Stimulated activated CD8-positive, alpha-beta memory T cell treated with anti-CD3 and anti-CD28 coated beads, Interleukin-12 subunit alpha, Interleukin-12 subunit beta, amount 100 ng/mL, for 1 hour (primary cell): ENCODE results near the gene TERB1.

Experiments
- DNase-seq: peaks from one replicate; pipeline ENCODE4 v3.0.0-alpha.2; 2020; ENCODE audit warnings: low read depth

TERB1 gene, protein sequence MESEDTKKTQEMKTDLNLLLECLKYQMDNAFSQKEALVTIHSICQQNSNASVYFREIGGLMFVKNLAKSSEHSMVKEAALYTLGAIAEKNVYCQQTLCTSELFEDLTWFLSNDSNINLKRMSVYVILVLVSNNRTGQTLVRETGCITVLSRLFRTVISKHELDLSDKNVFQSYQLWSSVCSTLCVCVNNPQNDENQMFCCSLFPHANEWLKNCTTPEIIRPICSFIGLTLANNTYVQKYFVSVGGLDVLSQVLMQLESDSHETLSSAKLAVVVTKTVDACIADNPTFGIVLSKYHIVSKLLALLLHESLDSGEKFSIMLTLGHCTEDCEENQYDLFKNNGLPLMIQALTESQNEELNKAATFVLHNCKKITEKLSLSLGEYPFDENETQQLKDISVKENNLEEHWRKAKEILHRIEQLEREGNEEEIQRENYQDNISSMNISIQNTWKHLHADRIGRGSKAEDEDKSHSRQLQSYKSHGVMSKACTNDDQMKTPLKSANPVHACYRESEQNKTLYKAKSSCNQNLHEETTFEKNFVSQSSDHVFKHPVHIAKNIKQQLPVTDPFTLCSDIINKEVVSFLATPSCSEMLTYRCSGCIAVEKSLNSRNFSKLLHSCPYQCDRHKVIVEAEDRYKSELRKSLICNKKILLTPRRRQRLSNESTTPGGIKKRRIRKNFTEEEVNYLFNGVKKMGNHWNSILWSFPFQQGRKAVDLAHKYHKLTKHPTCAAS

DNA sequence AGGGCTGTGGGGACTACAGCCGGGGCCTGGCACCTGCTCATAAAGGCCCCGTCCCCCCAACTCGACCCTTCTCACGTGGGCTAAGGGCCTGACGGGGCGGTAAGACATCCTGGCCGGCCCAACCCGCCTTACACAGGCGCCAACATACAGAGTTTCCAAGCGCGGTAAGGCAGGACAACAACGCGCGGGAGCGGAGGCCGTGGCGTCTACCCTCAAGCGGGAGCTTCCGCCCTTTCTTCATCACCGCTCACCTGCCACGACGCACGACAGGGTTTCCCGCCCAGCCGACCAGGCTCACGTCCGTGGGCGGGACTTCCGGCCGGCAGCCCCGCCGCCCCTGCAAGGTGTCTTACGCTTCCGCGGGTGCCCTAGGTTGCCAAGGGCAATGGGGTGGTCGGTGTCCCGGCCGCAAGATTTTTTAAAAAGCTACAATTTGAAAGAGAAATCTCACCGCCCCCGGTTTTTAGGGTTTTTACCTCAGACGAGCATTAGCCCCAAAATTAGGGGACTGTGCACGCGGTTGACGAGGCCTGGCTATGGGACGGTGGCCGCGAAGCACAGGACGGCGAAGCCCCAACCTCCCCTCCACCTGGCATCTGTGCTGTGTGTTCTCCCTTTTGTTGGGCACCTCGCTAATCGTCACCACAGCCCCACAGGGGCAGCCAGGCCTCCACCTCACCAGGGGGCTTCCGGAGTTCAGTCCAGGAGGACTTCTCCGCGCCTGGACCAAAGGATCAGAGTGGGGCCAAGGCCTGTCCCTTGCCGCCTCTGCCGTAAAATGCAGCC is at the start of gene TERB1:
TSS of gene TERB1 (minus strand) at position 265 of the 786 bp plus-strand sequence. CDS start 4,786 bp downstream, outside the sequence.
- no peak for DNase-seq

DNA sequence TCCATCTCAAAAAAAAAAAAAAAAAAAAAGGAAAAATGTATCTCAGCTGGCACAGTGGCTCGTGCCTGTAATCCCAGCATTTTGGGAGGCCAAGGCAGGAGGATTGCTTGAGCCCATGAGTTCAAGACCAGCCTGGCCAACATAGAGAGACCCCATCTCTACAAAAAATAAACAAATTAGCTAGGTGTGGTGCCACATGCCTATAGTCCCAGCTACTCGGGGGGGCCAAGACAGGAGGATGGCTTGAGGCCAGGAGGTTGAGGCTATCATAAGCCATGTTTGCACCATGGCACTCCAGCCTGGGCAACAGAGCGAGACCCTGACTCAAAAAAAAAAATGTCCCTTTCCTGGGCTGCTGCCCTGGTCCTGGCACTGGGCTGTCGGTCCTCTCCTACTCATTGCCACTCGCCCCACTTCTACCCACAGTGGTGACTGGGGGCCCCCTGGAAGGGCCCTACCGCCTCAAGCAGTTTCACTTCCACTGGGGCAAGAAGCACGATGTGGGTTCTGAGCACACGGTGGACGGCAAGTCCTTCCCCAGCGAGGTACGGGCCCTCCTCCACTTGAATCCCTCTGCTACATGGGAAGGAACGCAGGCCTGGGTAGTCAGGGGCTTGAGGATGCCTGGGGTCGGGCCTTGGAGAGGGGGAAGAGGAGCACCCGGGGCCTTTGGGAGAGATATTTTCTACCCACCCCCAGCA is 48.9 kb upstream of the TERB1 start:
- no peak for DNase-seq

DNA sequence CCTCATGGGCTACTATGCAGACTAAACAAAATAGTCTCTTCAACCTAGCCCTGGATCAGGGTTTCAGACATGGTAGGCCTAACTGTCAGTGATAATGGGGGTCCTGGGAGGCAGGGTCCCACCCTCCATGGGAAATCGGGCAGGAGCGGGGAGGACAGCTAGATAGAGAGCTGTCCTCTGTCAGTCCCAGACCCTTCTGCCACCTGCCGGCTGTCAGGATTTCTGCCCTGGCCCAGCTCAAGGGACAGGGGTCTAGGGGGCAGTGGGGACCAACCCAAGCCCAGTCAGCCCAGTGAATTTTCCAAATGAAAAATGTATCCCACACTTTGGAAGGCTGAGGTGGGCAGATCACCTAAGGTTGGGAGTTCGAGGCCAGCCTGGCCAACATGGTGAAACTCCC is 48.2 kb upstream of the TERB1 start:
- no peak for DNase-seq

DNA sequence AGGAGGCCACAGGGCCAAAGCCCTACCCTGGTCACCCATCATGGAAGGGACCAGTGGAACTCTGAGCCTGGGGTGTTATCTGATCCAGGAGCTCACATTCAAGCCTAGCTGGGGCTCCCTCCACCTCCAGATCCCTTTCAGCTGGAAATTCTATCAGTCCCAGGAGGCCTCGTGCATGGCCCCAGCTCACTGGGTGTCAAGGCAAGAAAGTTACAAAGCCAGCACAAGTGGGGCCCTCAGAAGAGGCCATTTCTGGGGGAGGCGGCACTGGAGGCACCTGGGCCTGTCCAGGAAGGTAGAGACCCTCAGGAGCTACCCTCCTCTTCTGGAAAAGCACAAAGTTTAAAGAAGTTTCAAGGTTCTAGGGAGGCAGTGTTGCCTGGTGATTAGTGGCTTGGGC is 47.6 kb upstream of the TERB1 start:
- no peak for DNase-seq

DNA sequence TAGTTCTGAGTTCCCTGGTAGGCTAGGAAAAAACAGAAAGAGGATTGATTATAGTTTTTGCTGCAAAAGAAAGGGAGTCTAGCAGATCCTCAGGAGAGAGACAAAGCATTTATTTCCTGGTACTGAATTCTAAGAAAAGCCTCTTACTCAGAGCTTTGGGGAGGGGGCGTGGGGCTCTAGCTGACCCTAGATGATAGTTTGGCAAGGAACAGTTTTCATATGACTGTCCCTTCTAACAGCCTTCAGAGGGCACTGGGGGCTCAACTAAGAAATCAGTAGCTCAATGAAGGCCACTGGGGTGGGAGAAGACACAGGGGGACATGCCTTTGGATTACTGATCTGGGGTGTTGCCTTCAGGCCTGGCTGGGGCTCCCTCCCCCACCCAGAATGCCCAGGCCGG is 46.8 kb upstream of the TERB1 start:
- no peak for DNase-seq

DNA sequence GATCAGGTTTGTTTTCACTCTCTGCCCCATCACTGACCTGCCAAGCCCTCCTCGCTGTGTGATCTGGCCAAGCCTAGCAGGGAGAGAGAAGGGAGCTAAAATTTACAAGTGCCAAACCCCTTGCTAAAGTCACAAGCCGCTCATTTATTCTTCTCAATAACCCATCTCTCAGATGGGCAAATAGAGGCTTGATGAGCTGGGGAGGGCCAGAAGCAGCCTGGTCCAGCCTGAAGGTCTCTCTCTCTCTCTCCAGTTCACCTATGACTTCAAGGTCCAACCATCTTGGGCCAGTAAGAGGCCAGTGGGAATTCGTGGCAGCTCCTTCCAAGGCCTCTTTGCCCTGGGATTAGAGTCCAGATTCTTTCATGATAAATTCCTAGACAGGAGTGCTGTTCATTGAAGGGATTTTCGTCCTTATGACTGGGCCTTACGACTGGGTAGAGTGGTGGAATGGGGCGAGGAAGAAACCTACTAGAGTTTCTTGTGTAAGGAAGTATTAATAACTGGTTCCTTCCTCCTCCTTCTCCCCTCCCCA is 46.2 kb upstream of the TERB1 start:
- no peak for DNase-seq

DNA sequence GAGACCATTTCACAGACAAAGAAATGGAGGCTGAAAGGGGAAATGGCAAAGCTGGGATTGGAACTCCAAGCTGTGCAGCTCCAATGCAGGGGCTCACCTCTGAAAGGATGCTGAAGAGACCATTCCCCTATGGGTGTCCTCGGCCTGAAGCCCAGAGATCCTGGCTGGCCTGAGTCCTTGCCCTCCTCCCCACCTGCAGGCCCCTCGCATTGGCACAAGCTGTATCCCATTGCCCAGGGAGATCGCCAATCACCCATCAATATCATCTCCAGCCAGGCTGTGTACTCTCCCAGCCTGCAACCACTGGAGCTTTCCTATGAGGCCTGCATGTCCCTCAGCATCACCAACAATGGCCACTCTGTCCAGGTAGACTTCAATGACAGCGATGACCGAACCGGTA is 45.4 kb upstream of the TERB1 start:
- no peak for DNase-seq

DNA sequence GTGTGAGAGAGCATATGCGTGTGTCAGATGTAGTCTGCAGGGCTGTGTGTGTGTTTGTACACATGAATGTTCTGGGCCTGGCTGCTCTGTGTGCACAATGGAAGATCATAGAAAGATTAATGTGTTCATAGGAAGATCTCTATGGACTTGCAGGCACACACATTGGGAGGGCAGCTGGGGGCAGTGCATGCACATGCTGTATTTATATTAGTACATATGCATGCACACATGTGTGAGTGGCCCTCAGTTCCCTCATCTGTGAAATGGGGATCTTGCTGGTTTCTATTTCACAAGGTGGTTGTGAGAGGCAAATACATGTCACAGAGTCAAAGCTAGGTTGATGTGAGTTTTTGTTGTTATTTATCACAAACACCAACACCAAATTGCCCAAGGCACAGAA is 44.9 kb upstream of the TERB1 start:
- DNase-seq, result no peak

DNA sequence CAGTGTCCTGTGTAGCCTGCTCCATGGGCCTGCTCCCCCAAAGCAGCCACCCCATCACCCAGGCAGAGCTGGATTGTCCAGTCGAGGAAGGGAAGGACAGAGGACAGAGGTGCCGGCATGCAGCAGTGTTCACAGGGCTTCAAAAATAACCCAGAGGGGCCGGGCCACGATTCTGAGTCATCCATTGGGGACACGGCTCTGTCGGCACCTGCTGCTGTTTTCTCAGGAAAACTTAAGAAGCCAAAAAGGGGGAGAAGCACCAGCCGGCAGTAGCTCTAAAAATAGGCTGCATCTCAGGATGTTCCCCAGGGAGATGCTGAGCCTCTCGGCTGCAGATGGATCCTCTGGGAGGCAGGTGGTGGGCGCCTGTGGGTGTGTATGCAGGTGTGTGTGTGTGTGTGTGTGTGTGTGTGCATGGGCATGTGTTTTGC is 44.4 kb upstream of the TERB1 start:
- no peak for DNase-seq

DNA sequence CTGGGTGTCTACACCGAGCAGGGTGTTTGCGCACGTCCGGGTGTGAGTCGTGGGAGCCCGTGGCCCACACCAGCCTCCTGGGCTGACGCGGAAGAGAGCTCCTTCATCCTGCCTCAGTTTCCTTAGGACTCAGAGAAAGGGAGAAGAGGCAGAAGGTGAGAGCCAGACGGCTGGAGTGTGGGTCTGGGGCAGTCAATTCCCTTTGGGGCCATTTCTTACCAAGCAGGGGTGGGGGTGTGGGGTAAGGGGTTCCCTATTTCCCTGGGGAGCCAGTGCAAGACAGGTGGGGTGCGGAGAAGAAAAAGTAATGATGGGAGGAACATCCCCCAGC is 43.7 kb upstream of the TERB1 start:
- DNase-seq, result no peak

DNA sequence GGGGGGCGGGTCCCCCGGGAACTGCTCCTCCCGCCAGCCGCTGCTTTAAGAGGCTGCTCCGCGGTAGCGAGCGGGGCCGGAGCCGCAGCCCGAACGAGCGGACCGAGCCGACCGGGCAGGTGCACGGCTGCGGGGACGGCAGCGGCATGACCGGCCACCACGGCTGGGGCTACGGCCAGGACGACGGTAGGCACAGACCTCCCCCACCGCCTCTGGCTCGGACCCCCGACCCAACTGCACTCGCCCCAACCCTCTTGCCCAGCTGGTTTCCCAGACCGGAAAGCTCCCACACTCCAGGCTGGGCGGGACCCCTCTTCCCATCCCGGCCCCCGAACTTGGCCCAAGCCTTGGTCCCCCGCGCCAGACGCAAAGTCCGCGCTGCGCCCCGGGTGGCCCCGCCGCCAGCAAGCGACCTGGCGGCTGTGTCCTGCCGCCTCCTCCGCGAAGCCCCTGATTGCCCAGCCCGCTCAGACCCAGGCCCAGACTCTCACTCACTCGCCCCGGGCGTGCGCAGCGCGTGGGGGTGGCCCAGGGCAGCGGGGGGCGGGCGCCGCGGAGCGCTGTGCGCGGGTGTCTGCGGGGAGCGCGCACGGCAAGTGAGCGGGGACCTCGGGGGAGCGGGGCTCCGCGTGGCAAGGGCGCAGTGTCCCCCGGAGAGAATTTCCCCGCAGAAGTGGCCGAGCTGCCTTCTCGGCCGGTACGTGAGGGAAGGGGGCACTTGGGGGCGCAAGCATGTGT is 43.1 kb upstream of the TERB1 start, which contains the start of gene CA7:
TSS of gene CA7 (plus strand) at position 73 of the 738 bp plus-strand sequence. CDS start at position 147, 74 bp downstream.
- DNase-seq, result no peak

DNA sequence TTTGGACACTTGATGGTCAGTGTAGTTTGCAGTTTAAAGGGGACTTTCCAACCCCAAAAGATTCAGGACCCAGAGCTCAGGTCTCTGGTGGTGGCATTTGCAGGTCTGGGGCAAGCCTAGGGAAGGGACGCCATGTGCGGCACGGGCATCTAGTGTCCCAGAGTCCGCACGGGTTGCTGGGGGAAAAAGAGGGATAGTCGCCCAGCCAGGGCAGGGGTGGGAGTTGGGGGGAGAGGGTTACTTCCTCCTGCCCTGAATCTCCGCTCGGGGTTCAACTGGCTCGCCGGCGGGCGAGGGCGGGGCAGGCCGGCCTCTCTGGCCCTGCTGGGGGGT is 42.6 kb upstream of the TERB1 start:
- DNase-seq, result no peak

DNA sequence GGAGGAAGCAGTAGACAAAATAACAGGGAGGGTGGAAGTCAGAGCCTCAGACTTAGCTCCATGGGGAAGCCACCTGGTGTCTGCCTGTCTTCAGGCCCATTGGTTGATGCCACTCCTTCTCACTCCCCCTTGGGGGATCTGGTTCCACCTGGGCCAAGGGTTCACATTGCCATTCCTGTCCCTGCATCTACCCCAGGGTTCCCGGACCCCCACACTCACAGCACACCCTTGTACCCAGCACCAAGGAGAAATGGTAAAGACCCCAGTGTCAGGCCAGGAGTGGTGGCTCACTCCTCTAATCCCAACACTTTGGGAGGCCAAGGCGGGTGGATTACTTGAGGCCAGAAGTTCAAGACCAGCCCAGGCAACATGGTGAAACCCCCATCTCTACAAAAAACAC is 41.8 kb upstream of the TERB1 start:
- no peak for DNase-seq

DNA sequence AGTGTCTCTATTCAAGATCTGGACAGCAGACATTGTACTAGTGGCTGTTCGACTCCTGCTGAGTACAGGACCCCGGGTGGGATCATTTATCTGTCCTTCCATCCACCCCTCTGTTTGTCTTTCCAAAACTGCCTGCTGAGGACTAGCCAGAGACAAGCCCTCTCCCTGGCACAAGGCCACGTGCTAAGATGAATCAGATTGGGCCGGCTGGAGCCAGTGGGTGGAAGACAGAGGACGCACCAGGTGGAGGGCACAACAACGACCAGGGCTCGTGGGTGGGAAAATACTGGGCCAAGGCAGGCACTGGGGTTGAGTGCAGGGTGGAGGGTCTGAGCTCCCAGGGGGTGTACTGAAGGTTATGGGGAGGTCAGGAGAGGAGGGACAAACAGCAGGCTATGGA is 41.4 kb upstream of the TERB1 start:
- no peak for DNase-seq

DNA sequence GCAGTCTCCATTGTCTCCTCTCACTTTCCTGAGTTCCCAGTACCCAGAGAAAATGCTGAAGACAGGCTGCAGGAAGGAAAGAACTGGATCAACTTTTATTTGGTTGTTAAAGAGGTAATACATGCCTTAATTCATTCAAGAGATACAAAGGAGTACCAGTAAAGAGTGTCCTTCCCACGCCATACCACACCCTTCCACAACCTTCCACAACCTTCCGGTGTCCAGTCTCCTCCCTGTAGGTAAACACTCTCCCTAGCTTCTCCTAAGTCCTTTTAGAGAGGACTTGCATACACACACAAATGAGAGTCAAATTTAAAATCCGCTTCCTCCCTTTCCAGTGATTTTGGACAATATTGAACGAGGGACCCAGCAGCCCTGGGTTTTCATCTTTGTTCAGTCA is 40.0 kb upstream of the TERB1 start:
- no peak for DNase-seq

DNA sequence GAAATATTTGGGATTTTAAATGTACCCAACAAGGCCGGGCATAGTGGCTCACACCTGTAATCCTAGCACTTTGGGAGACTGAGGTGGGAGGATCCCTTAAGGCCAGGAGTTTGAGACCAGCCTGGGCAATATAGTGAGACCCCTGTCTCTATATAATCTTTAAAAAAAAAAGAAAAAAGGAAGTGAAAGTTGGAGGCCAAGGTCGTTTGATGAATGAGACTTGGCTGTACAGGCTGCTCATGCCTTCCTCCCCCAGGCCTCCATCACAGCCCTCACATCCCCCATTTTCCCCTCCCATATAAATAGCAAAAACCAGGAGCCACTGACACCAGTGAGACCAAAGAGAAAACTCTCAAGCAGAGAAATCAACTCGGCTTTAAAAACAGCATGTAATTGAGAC is 39.5 kb upstream of the TERB1 start:
- no peak for DNase-seq

DNA sequence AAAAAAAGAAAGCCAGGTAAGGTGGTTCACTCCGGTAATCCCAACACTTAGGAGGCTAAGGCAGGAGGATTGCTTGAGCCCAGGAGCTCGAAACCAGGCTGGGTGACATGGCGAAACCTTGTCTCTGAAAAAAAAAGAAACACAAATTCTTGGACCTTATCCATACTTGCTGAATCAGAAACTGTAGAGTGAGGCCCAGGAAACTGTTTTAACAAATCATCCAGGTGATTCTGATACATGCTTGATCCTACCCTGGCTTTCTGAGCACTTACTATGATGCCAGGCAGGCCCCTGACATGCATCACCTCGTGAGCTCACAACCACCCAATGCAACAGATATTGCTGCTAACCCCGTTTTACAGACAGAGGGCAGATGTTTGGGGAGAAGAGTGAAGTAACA is 33.4 kb upstream of the TERB1 start:
- no peak for DNase-seq

DNA sequence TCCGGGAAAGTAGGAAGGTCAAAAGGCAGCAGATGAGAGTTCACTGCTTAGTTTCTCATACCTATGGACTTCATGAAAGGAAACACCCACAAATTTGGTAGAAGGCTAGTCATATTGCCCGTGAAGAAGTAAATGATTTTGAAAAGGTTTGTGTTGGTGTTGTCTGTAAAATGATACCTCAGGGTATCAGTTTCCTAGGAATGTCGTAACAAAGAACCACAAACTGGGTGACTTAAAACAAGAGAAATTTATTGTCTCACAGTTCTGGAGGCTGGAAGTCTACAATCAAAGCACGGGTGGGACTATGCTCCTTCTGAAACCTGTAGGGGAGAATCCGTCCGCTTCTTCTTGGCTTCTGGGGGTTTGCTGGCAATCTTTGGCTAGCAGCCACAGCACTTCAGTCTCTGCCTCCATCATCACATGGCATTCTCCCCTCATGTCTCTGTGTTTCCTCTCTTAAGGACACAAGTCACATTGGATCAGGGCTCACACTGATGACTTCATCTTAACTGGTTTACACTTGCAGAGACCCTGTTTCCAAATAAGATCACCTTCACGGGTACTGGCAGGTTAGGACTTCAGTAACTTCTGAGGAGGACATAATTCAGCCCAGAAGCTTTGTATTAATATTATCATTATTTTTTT is 31.4 kb upstream of the TERB1 start:
- DNase-seq, result no peak

DNA sequence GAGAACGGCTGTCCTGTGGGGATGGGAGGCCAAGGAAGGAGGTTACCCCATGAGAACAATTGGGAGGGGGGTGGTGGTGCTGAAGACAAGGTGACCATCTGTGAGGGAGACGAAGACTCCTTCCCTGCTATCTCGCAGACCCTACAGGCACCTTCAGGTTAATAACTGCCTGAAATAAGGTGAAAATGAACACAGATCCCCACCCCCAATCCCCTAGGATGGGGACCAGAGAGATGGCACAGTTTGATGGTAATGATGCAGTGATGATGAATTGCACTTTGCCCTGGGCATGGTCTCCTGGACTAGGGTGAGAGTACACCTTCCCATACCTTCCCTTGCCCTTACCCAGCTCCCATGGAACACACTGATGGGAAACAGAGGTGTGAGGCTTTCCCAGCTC is 30.8 kb upstream of the TERB1 start:
- no peak for DNase-seq
